Measurements from ENCODE around the gene HSPE1. TPM values are rescaled to one million over a fixed set of nuclear protein-coding genes. Genes with fewer than 3 reads are reported as not detected.

Gene HSPE1
- polyA plus RNA-seq, 1 donor from 2014 or later = 177 TPM

- no peaks in the 10 kb centered on the region for H3K9me3 ChIP-seq (ENCODE audit: low read length)
- H2AFZ ChIP-seq (ENCODE audit: low read depth, low read length) = peak overlapping the region; percentile 29
- peaks cover 41% of the 10 kb centered on the region for H3K79me2 ChIP-seq (replicated peaks; ENCODE audit: insufficient read depth, low read length)
- H3F3A ChIP-seq (ENCODE audit: insufficient read depth, low read length, poor library complexity, severe bottlenecking) = peaks cover 3% of the 10 kb centered on the region
- peak overlapping the region; percentile 98 for H3K9ac ChIP-seq (ENCODE audit: low read length)
- no peaks in the 10 kb centered on the region for H3K27me3 ChIP-seq (ENCODE audit: insufficient read depth, low read depth, low read length)
- H3K4me2 ChIP-seq (ENCODE audit: low read length) = peak overlapping the region; percentile 95
- peak overlapping the region; percentile 99 for H3K4me3 ChIP-seq (ENCODE audit: low read length)
- no peaks in the 10 kb centered on the region for H3K36me3 ChIP-seq (ENCODE audit: insufficient read depth, low read length)
- H3K9me2 ChIP-seq (ENCODE audit: insufficient read depth, low read length) = no peaks in the 10 kb centered on the region
- TF ChIP-seq EZH2 (IDR thresholded peaks at IDR 0.05; ENCODE audit: borderline replicate concordance, insufficient read depth, low read length, poor library complexity, severe bottlenecking) = no peak
- no peak for TF ChIP-seq SMC3 (conservative IDR thresholded peaks at IDR 0.05; ENCODE audit: poor library complexity)
- no peak for TF ChIP-seq EP300 (conservative IDR thresholded peaks at IDR 0.05; ENCODE audit: poor library complexity, severe bottlenecking)
- TF ChIP-seq POLR2AphosphoS5 (IDR thresholded peaks at IDR 0.05) = no peak
- no peak for TF ChIP-seq MXI1 (conservative IDR thresholded peaks at IDR 0.05; ENCODE audit: poor library complexity, severe bottlenecking)
- TF ChIP-seq, protein P1, sequence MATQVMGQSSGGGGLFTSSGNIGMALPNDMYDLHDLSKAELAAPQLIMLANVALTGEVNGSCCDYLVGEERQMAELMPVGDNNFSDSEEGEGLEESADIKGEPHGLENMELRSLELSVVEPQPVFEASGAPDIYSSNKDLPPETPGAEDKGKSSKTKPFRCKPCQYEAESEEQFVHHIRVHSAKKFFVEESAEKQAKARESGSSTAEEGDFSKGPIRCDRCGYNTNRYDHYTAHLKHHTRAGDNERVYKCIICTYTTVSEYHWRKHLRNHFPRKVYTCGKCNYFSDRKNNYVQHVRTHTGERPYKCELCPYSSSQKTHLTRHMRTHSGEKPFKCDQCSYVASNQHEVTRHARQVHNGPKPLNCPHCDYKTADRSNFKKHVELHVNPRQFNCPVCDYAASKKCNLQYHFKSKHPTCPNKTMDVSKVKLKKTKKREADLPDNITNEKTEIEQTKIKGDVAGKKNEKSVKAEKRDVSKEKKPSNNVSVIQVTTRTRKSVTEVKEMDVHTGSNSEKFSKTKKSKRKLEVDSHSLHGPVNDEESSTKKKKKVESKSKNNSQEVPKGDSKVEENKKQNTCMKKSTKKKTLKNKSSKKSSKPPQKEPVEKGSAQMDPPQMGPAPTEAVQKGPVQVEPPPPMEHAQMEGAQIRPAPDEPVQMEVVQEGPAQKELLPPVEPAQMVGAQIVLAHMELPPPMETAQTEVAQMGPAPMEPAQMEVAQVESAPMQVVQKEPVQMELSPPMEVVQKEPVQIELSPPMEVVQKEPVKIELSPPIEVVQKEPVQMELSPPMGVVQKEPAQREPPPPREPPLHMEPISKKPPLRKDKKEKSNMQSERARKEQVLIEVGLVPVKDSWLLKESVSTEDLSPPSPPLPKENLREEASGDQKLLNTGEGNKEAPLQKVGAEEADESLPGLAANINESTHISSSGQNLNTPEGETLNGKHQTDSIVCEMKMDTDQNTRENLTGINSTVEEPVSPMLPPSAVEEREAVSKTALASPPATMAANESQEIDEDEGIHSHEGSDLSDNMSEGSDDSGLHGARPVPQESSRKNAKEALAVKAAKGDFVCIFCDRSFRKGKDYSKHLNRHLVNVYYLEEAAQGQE (IDR thresholded peaks at IDR 0.05; ENCODE audit: borderline replicate concordance) = no peak
- TF ChIP-seq TAF1 (IDR thresholded peaks at IDR 0.05; ENCODE audit: low read depth) = no peak
- TF ChIP-seq, protein P2, sequence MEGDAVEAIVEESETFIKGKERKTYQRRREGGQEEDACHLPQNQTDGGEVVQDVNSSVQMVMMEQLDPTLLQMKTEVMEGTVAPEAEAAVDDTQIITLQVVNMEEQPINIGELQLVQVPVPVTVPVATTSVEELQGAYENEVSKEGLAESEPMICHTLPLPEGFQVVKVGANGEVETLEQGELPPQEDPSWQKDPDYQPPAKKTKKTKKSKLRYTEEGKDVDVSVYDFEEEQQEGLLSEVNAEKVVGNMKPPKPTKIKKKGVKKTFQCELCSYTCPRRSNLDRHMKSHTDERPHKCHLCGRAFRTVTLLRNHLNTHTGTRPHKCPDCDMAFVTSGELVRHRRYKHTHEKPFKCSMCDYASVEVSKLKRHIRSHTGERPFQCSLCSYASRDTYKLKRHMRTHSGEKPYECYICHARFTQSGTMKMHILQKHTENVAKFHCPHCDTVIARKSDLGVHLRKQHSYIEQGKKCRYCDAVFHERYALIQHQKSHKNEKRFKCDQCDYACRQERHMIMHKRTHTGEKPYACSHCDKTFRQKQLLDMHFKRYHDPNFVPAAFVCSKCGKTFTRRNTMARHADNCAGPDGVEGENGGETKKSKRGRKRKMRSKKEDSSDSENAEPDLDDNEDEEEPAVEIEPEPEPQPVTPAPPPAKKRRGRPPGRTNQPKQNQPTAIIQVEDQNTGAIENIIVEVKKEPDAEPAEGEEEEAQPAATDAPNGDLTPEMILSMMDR (IDR thresholded peaks at IDR 0.05; ENCODE audit: poor library complexity, severe bottlenecking) = no peak
- TF ChIP-seq RAD21 (conservative IDR thresholded peaks at IDR 0.05) = no peak
- H3K27ac ChIP-seq (ENCODE audit: low read length) = peak overlapping the region; percentile 92
- H4K20me1 ChIP-seq (ENCODE audit: insufficient read depth) = no peaks in the 10 kb centered on the region
These were observed 15.1 kb downstream of the HSPE1 start for GRCh38 chr2:197515315-197515738.

DNA sequence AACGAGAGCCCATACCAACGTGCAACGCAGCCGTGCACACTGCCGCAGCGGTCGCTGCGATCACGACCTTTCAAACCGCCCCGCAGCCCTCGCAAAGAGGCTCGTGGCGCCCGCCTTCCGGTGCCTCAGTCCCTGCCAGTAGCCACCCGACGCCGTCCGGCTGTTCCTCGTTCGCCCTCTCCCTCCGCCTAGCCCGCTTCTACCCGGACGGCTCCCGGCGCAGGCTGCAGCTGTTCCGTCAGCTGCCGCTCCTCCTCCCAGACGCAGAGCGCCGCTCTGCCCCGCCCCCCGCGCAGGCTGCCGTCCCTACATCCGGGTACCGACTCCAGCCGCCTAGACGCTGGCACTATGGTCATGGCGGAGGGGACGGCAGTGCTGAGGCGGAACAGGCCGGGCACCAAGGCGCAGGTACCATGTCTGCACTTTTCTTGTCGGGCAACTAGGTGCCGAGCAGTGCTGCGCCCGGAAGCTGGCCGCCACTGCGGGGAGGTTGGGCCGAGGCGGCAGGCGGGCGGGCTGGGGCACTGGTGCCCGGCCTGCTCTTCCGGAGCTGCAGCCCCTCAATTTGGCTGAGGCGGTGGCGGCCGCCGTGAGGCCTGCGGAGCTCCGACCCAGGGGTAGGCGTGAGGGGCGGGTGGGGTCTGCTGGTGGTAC lies 15.7 kb downstream of the HSPE1 start, which contains the start of gene MOB4:
Gene MOB4 (plus strand): TSS at position 328 of the 654 bp plus-strand sequence. CDS start 21 bp downstream, at position 349.
- H3K9me2 ChIP-seq (ENCODE audit: insufficient read depth, low read length) = no peaks in the 10 kb centered on the region
- TF ChIP-seq EZH2 (IDR thresholded peaks at IDR 0.05; ENCODE audit: borderline replicate concordance, insufficient read depth, low read length, poor library complexity, severe bottlenecking) (no peak), MXI1 (conservative IDR thresholded peaks at IDR 0.05; ENCODE audit: poor library complexity, severe bottlenecking) (peak; percentile 93), TAF1 (IDR thresholded peaks at IDR 0.05; ENCODE audit: low read depth) (peak; percentile 87), RAD21 (conservative IDR thresholded peaks at IDR 0.05) (peak; percentile 54), EP300 (conservative IDR thresholded peaks at IDR 0.05; ENCODE audit: poor library complexity, severe bottlenecking) (peak; percentile 99), SMC3 (conservative IDR thresholded peaks at IDR 0.05; ENCODE audit: poor library complexity) (peak; percentile 48), POLR2AphosphoS5 (IDR thresholded peaks at IDR 0.05) (peak; percentile 96)
- TF ChIP-seq, protein P2 (IDR thresholded peaks at IDR 0.05; ENCODE audit: poor library complexity, severe bottlenecking) = peak; percentile 28
- TF ChIP-seq, protein P1 (IDR thresholded peaks at IDR 0.05; ENCODE audit: borderline replicate concordance) = peak; percentile 89
- no peaks in the 10 kb centered on the region for H3K9me3 ChIP-seq (ENCODE audit: low read length)
- peaks cover 46% of the 10 kb centered on the region for H3K79me2 ChIP-seq (replicated peaks; ENCODE audit: insufficient read depth, low read length)
- H3K9ac ChIP-seq (ENCODE audit: low read length) = peak within 1 kb of the TSS; percentile 98
- H3K36me3 ChIP-seq (ENCODE audit: insufficient read depth, low read length) = no peaks in the 10 kb centered on the region
- H2AFZ ChIP-seq (ENCODE audit: low read depth, low read length) = peak within 1 kb of the TSS; percentile 93
- H3K4me2 ChIP-seq (ENCODE audit: low read length) = peak within 1 kb of the TSS; percentile 95
- H3K27me3 ChIP-seq (ENCODE audit: insufficient read depth, low read depth, low read length) = no peaks in the 10 kb centered on the region
- H3K27ac ChIP-seq (ENCODE audit: low read length) = peak within 1 kb of the TSS; percentile 92
- peak within 1 kb of the TSS; percentile 99 for H3K4me3 ChIP-seq (ENCODE audit: low read length)
- no peaks in the 10 kb centered on the region for H4K20me1 ChIP-seq (ENCODE audit: insufficient read depth)
- peaks cover 3% of the 10 kb centered on the region for H3F3A ChIP-seq (ENCODE audit: insufficient read depth, low read length, poor library complexity, severe bottlenecking)

Data from neural cell (in vitro differentiated cells).